Ovary (tissue), 9 donors: ENCODE data around the gene PRRT2. TPM values are rescaled to one million over a fixed set of nuclear protein-coding genes. Genes with fewer than 3 reads are reported as not detected.
"Not testable (repeated sequence)": the region's sequence is repeated elsewhere in the genome, so short reads cannot be mapped to it uniquely, and the experiment has no call there.

Source experiments
- DNase-seq, 5 donors: peaks; one replicate each; pipeline ENCODE4 v3.0.0-alpha.2; 2019 to 2020
- H3K27ac ChIP-seq, 2 donors: fragments of 200-600 bp; one replicate each; pipeline versions ENCODE4 v1.5.1 to v1.8.0; 2019 to 2022
- H3K27me3 ChIP-seq: fragments of 200-600 bp; one replicate; pipeline ENCODE4 v1.8.0; 2022
- H3K36me3 ChIP-seq: fragments of 200-600 bp; sonication (generic); one replicate; pipeline ENCODE4 v1.5.1; 2019
- H3K4me1 ChIP-seq: one replicate; pipeline ENCODE4 v1.8.1; 2013; ENCODE audit warnings: mild to moderate bottlenecking, moderate library complexity; ENCODE audit not compliant: insufficient read depth
- H3K4me3 ChIP-seq: fragments of 200-600 bp; sonication (generic); one replicate; pipeline ENCODE4 v1.5.1; 2017
- H3K9me3 ChIP-seq, 2 donors: fragments of 200-600 bp in 1 of 2; sonication (generic) in 1 of 2; one replicate each; pipeline versions ENCODE4 v1.5.1 to v1.8.1; 2013 to 2019; ENCODE audit warnings: mild to moderate bottlenecking in 1 of 2, moderate library complexity in 1 of 2
- CTCF ChIP-seq, 3 donors: fragments of 450-650 bp in 2 of 3; fragments of 200-600 bp in 1 of 3; IDR thresholded peaks; one replicate each; pipeline versions ENCODE4 v1.5.1 to v1.8.0; 2016 to 2022; ENCODE audit warnings: antibody characterized with exemption in 3 of 3, mild to moderate bottlenecking in 1 of 3
- EP300 ChIP-seq: sonication (generic); formaldehyde crosslinking; IDR thresholded peaks from one replicate; pipeline ENCODE4 v1.6.1; 2017; ENCODE audit warnings: antibody characterized with exemption
- POLR2A ChIP-seq: fragments of 450-650 bp; IDR thresholded peaks from one replicate; pipeline ENCODE4 v1.6.1; 2017; ENCODE audit warnings: antibody characterized with exemption, mild to moderate bottlenecking, moderate library complexity
- WGBS, 3 donors: extraction: QIAGEN DNeasy Blood & Tissue Kit in 1 of 3; methylation state at CpG; one replicate each; pipeline versions ENCODE4 v1.1.5 to v1.1.7; 2013 to 2017; 5-methylcytosine and 5-hydroxymethylcytosine counted together
- intact Hi-C, 4 donors: fragments of 100-400 bp; cut with DNase I; formaldehyde crosslinking; loops; one replicate each; pipeline versions ENCODE4 v1.11.0 to v1.15.1; 2022 to 2023
- polyA plus RNA-seq, 2 donors: library from polyadenylated mRNA; stranded (reverse); fragments of 200-250 nt in 1 of 2; fragments of 350-450 nt in 1 of 2; fragmentation: Illumina TruSeq in 1 of 2; extraction: RNeasy Lipid Tissue Mini Kit (QIAGEN cat#74804) in 1 of 2; gene quantifications; one replicate each; pipeline ENCODE4 v1.2.3, GENCODE V29; 2013 to 2014
- total RNA-seq, 7 donors: library from RNA; depleted of rRNA in 2 of 7; stranded (reverse); fragments of >200 nt in 2 of 7; fragmentation: NEBNext Ultra II Directional in 3 of 7; extraction: Animal tissue kit (Norgen Biotek cat#: 25700) in 3 of 7; gene quantifications; one replicate each; pipeline versions ENCODE4 v1.1.0 to v1.2.4, GENCODE V29; 2016 to 2023
- donor health status: DM: no; HTN: no; CAD: no; lungs with moderate emphysema.
- donor health status: DM: no; HTN: no; CAD: no.
- donor health status: Bipolar disorder and iron deficiency.
- donor health status: DM: yes; HTN: yes; CAD: no.
- donor health status: DM: no; HTN: no; CAD: no.
- donor health status: DM: yes; HTN: yes; CAD: no.

PRRT2 gene
- total and polyA plus RNA-seq, 9 donors, result 6.3 to 64.5 (median 33.4) TPM

- no peaks in the 10 kb centered on the region for H3K9me3 ChIP-seq
- peak in 3 of 5 donors; percentile 33 to 57 (median 50) for DNase-seq
- H3K4me1 ChIP-seq, result no peaks in the 10 kb centered on the region
- no peak for TF ChIP-seq POLR2A
- no peak for TF ChIP-seq EP300
- TF ChIP-seq CTCF (IDR thresholded peaks at IDR 0.05), result no peak
- H3K27ac ChIP-seq, result no peak overlapping the region
- H3K27me3 ChIP-seq, result no peaks in the 10 kb centered on the region
- intact Hi-C loops, result loop anchor here in 1 of 4 donors (10.0 kb wide), 1 partner anchor 111 kb away; the partner anchor contains the start of gene SPN
- 47 to 56% (median 50%) methylated on average over 4 of the region's 4 CpGs for WGBS, 3 donors
- no peak overlapping the region for H3K4me3 ChIP-seq
- H3K36me3 ChIP-seq, result no peaks in the 10 kb centered on the region
These were observed 36.1 kb upstream of the PRRT2 start for GRCh38 chr16:29775742-29776408.

- Histone ChIP-seq H3K36me3 (no peaks in the 10 kb centered on the region), H3K27ac (no peak within 1 kb of the TSS), H3K27me3 (no peaks in the 10 kb centered on the region), H3K4me1 (no peaks in the 10 kb centered on the region), H3K4me3 (no peak within 1 kb of the TSS), H3K9me3 (no peaks in the 10 kb centered on the region)
- intact Hi-C loops, result loop anchor here in 1 of 4 donors (10.0 kb wide), 1 partner anchor 113 kb away; the partner anchor contains the start of gene SPN
- no peak for DNase-seq
- no peak for TF ChIP-seq CTCF (IDR thresholded peaks at IDR 0.05)
- TF ChIP-seq EP300, result no peak
- no peak for TF ChIP-seq POLR2A
- 72 to 85% (median 77%) methylated on average over 10 of the region's 10 CpGs for WGBS, 3 donors
These were observed 34.2 kb upstream of the PRRT2 start, which contains the start of gene ZG16 for GRCh38 chr16:29777576-29778350. TSS of gene ZG16 (plus strand) at chr16:29778256. CDS start at chr16:29779267, 1,011 bp downstream.

- intact Hi-C loops, result loop anchor here in 1 of 4 donors (10.0 kb wide), 1 partner anchor 115 kb away; the partner anchor contains the start of gene SPN
- H3K9me3 ChIP-seq, result no peaks in the 10 kb centered on the region
- no peaks in the 10 kb centered on the region for H3K4me1 ChIP-seq
- no peaks in the 10 kb centered on the region for H3K36me3 ChIP-seq
- WGBS, 3 donors, result 60 to 89% (median 70%) methylated on average over 10 of the region's 10 CpGs
- no peak for DNase-seq
- no peak overlapping the region for H3K27ac ChIP-seq
- no peak overlapping the region for H3K4me3 ChIP-seq
- H3K27me3 ChIP-seq, result no peaks in the 10 kb centered on the region
- TF ChIP-seq CTCF (IDR thresholded peaks at IDR 0.05), result no peak
- TF ChIP-seq EP300, result no peak
- no peak for TF ChIP-seq POLR2A
These were observed 32.5 kb upstream of the PRRT2 start for GRCh38 chr16:29779474-29779873.

GRCh38 chr16:29783094-29783953 lies 28.7 kb upstream of the PRRT2 start:
- 68 to 70% (median 70%) methylated on average over 13 of the region's 13 CpGs for WGBS, 3 donors
- DNase-seq, H3K4me1 ChIP-seq, H3K9me3 ChIP-seq, H3K4me3 ChIP-seq, H3K27ac ChIP-seq, H3K36me3 ChIP-seq, H3K27me3 ChIP-seq: not testable (repeated sequence)
- intact Hi-C loops, result loop anchor here in 2 of 4 donors (10.0 kb wide), 1 partner anchor 59 kb away; no protein-coding TSS in a partner anchor
